NCI-H128 (cell line): ENCODE measurements around the gene TNFSF13.

Experiments used
- DNase-seq: peaks from one replicate; lab custom pipeline; 2025; ENCODE audit not compliant: unreplicated experiment; lab: John Stamatoyannopoulos, UW

The TNFSF13 gene

DNA sequence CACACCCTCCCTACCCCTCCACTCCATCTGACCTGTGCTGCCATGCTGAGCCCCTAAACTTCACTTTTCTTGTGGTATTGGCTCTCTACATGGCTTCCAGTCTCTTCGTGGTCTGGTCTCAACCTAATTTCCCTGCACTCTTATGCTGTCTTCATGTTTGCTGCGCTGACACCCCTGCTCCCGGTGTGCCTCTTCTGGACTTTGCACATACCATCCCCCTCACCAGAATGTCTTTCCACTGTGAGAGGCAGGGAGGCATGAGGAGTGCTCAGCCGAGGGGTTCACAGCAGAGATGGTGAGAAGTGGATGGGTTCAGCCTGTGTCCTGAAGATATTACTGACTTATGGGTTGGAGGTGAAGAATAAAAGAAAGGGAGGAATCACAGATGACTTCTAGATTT lies 7.2 kb upstream of the TNFSF13 start:
- DNase-seq: no peak

DNA sequence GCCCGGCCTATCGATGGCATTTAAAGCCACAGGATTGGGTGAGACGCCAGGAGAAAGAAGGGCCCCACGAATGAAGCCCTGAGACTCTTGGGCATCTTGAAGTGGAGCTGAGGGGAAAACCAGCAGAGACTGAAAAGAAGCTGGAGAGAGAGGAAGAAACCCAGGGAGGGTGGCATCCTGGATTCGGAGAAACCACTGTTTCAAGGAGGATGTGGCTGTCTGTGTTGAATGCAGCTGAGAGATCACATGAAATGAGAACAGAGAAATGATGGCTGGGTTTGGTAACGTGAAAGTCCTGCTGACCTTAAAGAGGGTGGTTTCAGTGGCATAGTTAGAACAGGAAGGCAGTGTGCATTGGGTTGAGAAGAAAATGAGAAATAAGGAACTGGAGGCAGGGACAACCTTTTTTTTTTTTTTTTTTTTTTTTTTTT lies 5.9 kb upstream of the TNFSF13 start:
- no peak for DNase-seq

DNA sequence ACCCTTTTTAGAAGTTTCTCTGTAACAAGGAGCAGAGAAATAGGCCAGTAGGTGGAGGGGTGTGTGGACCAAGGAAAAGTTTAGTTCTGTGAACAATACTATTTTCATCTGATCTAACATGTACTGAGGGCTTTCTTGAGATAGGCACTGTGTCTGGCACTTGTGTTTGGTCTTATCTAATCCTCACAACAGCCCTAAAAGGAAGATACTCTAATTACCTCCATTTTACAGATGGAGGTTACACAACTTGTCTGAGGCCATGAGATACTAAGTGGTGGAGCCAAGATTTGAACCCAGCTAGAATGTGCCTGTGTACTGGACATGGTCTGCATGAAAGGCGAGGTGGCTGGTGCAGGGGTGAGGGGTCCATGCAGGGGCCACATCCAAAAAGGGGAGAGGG lies 5.2 kb upstream of the TNFSF13 start:
- no peak for DNase-seq

DNA sequence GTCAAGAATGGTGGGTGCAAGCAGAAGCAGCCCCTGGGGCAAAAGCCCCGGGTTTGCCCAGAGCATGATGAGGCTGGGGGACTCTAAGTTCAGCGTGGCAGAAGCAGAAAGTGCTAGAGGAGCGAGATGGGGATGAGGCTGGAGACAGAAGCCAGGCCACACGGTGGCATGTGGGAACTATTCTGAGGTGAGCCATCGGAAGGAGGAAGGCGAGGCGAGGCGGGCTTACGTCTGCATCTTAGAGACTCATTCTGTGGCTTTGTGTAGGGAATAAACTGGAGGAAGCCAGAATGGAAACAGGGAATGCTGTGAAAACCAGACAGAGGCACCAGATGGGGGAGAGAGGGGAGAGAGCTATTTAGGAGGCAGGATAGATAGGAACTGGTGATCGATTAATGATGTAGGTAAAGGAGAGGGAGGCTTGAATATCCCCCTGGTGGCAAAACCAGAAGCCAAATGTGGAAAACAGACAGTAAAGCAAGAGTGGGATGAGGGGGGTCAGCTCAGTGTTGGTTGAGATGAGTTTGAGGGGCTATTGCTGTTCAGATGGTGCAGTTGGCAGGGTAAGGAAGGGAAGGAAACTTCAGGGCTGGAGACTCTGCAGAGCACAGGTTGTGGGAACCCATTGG lies 3.1 kb upstream of the TNFSF13 start:
- no peak for DNase-seq

DNA sequence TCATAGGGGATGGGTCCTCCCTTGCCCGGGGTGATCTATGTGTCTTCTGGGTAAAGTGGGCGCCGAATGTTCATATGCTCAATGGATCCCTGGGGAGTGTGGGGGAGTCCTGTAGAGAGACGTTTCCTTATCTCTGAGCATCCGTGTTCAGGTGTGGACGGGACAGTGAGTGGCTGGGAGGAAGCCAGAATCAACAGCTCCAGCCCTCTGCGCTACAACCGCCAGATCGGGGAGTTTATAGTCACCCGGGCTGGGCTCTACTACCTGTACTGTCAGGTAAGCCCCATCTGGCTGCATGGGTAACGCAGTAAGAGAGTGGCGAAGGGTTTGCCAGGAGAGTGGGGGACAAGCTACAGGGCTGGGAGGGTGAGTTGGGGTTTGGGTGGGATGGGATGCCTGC lies 1.9 kb upstream of the TNFSF13 start:
- DNase-seq: no peak

DNA sequence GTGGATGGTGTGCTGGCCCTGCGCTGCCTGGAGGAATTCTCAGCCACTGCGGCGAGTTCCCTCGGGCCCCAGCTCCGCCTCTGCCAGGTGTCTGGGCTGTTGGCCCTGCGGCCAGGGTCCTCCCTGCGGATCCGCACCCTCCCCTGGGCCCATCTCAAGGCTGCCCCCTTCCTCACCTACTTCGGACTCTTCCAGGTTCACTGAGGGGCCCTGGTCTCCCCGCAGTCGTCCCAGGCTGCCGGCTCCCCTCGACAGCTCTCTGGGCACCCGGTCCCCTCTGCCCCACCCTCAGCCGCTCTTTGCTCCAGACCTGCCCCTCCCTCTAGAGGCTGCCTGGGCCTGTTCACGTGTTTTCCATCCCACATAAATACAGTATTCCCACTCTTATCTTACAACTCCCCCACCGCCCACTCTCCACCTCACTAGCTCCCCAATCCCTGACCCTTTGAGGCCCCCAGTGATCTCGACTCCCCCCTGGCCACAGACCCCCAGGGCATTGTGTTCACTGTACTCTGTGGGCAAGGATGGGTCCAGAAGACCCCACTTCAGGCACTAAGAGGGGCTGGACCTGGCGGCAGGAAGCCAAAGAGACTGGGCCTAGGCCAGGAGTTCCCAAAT lies 1.3 kb upstream of the TNFSF13 start:
- DNase-seq: no peak

DNA sequence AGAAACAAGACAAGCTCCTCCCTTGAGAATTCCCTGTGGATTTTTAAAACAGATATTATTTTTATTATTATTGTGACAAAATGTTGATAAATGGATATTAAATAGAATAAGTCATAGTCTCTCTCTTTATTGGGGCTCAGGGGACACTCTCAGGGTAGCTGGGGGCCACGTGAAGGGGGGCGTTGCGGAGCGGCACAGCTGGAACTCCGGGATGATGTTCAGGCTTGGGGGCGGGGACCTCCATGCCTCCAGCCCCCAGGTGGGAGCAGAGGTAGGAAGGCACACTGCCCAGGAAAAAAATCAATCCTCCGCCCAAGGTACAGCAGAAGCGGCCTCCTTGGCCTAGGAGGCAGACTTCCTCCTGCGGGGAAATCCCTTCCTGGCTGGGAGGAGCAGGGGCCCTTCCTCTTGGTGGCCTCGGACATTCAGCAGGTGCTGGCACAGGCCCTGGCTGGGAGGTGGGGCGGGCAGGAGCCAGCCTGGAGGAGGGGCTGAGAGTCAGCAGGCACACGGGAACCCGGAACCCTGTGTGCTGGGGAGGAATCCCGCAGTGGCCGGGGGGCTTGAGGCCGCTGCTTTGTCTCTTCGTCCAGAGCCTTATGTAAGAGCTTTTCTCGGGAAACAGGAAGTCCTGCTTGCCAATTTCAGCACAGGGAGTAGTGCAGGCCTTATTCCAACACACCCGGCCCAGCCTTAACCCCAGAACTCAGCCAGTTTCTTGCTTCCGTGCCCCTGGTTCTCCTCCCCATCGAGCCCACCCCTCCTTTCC lies 591 bp upstream of the TNFSF13 start:
- no peak for DNase-seq

DNA sequence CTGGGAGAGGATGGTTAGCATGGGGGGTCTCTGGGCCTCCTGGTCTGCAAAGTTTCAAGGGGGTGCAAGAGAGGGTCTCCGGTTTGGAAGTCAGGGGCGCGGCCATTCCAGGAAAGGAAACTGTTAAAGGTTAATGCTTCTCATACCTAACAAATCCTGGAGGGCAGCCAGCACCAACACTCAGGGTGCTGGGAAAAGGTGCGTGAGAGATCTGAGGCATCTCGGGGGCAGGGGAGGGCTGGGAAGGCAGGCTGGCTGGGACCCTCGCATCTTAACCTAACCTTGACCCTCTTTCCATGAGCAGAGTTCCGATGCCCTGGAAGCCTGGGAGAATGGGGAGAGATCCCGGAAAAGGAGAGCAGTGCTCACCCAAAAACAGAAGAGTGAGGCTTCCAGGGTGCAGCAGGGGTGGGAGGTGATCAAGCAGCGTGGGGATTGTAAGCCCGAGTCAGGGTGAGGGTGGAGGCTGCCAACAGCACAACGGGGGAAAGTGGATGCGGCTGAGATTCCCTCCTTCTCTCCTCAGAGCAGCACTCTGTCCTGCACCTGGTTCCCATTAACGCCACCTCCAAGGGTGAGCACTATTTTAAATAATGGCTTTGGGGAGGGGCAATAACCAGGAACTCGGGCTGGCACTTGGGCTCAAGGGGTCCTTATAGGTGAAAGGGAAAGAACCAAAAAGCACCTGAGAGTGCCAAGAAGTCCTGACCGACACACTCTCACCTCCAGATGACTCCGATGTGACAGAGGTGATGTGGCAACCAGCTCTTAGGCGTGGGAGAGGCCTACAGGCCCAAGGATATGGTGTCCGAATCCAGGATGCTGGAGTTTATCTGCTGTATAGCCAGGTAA lies 996 bp downstream of the TNFSF13 start:
- DNase-seq: no peak

DNA sequence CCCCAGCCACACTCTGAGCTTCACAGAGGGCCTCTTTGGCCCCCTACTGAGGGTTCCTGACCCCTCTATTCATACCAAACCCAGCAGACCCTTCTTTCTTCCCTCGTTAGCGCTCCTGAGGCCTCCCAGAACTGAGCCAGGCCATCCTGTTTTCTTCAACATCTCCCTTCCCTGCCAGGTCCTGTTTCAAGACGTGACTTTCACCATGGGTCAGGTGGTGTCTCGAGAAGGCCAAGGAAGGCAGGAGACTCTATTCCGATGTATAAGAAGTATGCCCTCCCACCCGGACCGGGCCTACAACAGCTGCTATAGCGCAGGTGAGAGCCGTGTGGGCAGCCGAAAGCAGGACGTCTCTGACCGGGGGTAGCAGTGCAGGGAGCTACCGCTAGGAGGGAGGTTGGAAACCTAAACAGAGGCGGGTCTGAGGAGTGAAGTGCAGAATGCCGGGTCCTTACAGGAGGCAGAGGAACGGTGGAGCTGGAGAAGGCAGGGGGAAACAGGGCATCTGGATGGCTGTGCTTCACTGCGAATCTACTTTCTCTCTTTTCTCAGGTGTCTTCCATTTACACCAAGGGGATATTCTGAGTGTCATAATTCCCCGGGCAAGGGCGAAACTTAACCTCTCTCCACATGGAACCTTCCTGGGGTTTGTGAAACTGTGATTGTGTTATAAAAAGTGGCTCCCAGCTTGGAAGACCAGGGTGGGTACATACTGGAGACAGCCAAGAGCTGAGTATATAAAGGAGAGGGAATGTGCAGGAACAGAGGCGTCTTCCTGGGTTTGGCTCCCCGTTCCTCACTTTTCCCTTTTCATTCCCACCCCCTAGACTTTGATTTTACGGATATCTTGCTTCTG lies 1.9 kb downstream of the TNFSF13 start:
- no peak for DNase-seq

DNA sequence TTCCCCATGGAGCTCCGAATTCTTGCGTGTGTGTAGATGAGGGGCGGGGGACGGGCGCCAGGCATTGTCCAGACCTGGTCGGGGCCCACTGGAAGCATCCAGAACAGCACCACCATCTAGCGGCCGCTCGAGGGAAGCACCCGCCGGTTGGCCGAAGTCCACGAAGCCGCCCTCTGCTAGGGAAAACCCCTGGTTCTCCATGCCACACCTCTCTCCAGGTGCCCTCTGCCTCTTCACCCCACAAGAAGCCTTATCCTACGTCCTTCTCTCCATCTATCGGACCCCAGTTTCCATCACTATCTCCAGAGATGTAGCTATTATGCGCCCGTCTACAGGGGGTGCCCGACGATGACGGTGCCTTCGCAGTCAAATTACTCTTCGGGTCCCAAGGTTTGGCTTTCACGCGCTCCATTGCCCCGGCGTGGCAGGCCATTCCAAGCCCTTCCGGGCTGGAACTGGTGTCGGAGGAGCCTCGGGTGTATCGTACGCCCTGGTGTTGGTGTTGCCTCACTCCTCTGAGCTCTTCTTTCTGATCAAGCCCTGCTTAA lies 2.6 kb downstream of the TNFSF13 start:
- DNase-seq: peak; percentile 53

DNA sequence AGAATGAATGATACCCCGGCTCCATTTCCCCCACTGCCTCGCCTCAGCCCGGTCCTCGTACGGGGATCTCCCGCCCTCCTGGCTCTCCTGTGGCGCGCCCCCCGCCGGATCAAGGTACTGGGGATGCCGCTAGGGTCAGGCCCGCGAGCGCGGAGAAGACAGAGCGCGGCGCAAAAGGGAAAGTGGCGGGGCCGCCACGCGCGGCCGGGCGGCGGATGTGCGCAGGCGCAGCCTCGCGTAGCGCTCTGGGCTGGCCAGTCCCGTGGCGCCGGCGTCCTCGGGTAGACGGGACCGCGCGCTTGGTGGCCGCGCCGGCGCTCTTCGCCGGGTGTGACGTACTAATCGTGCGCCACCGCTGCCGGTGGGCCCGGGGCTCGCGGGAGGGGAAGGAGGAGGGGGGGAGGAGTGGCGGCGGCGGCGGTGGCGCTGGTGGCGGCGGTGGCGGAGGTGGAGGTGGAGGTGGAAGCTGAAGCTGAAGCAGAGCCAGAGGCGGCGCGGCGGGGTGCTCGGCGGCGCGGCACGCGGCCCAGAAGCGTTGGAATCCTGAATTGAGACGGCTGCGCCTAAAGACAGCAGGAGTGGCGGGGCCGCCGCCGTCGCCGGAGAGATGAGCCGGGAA lies 3.1 kb downstream of the TNFSF13 start, which contains the start of gene SENP3:
SENP3 (plus strand) TSS at position 331 of the 619 bp plus-strand sequence. CDS start 1,158 bp downstream, outside the sequence.
- DNase-seq: peak; percentile 56

DNA sequence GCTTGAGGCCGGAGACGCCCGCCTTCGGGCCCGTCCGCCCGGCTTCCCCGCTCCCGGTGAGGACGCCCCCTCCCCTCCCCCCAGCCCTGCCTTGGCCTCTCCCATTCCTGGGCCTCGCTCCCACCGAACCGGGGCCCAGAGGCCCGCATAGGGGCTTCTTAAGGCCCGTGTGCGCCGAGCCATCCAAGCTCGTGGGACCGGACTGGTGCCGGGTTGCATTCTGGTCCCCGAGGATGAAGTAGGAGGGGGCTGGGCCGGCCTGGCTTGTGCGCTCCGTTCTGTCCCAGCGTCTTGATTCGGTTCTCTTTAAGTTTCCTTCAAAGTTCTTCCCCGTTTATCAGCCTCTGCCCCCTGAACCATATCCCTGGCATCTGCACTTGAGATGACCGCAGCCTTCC lies 3.7 kb downstream of the TNFSF13 start:
- DNase-seq: no peak

DNA sequence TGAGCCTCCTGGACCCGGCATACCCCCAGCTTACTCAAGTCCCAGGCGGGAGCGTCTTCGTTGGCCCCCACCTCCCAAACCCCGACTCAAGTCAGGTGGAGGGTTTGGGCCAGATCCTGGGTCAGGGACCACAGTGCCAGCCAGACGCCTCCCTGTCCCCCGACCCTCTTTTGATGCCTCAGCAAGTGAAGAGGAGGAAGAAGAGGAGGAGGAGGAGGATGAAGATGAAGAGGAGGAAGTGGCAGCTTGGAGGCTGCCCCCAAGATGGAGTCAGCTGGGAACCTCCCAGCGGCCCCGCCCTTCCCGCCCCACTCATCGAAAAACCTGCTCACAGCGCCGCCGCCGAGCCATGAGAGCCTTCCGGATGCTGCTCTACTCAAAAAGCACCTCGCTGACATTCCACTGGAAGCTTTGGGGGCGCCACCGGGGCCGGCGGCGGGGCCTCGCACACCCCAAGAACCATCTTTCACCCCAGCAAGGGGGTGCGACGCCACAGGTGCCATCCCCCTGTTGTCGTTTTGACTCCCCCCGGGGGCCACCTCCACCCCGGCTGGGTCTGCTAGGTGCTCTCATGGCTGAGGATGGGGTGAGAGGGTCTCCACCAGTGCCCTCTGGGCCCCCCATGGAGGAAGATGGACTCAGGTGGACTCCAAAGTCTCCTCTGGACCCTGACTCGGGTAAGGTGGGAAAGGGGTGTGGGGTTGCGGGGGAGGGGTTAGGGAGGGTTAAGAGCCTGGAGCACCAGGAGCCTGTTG lies 4.7 kb downstream of the TNFSF13 start:
- DNase-seq: no peak

DNA sequence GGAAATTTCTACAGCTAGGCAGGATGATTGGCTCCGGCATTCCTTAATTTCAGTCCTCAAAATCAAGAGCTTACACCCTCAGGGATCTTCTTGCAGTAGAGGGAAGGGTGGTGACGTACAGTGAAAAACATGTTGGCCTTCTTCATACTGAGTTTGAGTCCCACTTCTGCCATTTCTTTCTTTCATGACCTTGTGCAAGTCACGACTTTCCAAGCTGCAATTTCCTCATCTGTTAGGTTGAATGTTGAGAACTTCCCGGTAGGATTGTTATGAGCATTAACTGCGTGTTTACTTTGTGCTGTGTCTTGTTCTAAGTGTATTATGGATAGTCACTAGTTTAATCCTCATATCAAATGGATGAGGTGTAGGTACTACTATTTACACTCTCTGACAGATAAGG lies 11.0 kb downstream of the TNFSF13 start:
- no peak for DNase-seq

DNA sequence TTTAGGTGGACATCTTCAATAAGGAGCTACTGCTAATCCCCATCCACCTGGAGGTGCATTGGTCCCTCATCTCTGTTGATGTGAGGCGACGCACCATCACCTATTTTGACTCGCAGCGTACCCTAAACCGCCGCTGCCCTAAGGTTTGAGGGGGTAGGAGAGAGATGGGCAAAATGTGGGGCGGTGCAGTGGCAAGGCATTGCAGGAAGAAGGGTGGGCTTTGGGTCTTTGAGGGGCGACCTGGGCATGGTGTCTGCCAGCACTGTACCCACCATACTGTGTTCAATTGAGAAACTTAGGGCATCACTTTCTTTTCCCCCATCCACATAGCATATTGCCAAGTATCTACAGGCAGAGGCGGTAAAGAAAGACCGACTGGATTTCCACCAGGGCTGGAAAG lies 11.8 kb downstream of the TNFSF13 start:
- no peak for DNase-seq

DNA sequence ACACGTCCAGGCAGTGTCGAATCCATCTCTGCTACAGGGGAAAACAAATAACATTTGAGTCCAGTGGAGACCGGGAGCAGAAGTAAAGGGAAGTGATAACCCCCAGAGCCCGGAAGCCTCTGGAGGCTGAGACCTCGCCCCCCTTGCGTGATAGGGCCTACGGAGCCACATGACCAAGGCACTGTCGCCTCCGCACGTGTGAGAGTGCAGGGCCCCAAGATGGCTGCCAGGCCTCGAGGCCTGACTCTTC lies 13.7 kb downstream of the TNFSF13 start:
- no peak for DNase-seq

DNA sequence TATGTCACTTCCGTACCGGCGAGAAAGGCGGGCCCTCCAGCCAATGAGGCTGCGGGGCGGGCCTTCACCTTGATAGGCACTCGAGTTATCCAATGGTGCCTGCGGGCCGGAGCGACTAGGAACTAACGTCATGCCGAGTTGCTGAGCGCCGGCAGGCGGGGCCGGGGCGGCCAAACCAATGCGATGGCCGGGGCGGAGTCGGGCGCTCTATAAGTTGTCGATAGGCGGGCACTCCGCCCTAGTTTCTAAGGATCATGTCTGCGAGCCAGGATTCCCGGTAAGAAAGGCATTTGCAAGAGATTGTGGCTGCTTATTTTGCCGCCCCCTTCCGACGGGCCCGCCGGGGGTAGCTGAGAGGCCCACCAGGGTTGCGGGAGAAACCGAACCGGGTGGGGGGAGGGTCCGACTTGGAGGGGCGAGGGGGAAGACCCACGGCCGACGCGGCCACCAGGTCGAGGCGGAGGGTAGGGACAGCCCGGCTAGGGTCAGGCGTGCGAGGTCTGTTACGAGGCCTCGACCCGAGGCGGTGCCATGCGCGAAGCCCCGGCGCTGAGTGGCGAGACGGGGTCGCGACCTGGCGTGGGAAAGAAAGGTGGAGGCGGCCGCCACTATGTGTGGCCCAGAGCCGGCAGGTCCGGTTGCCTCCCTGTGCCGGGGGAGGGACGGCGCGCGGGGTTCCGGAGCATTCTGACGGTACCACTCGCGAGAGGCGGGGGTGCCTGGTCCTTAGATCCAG lies 14.2 kb downstream of the TNFSF13 start:
- peak; percentile 95 for DNase-seq

DNA sequence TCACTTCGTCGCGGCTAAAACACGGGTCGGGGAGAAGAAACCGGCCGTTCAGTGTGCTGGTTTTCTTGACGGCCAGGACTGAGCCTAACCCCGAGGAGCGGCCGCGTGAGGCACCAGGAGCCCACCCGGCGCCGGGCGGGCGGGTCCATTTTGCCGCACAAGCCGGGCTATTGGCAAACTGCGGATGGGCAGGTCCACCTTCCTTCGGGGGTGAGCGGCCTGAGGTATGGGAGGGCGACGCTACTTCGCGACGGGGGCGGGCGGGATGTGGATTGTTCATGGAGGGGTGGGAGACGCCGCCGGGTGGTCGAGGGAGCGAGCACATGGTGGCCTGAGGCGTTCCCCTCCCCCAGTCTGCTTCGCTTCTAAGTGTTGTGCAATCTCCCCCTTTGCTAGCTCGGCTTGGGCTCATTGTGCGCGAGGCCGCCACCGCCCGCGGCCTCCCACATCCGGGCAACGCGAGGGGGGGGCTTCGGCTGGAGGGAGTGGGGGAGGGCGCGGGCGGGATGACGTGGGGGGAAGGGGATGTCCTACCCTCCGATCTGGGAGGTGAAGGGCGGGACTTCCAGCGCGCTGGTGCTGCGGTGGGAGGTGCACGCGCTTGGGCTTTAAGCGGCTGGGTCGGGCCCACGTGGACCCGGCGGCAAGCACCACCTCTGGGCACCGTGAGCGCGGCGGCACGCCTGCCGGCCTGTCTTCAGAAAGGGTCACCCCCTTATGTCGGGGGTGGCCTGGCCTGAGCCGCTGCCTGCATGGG lies 15.0 kb downstream of the TNFSF13 start:
- DNase-seq: peak; percentile 48
